Kidney epithelial cell (primary cell): ENCODE results near the gene DDIT3. TPM values are rescaled to one million over a fixed set of nuclear protein-coding genes. Genes with fewer than 3 reads are reported as not detected.

Source experiments
- DNase-seq: peaks from one replicate; pipeline ENCODE4 v3.0.0-alpha.2; 2010; ENCODE audit warnings: low read depth
- H3K27me3 ChIP-seq: 2 replicates; pipeline ENCODE4 v1.6.0; 2011; ENCODE audit warnings: low read length; ENCODE audit not compliant: control insufficient read depth, insufficient read depth
- H3K36me3 ChIP-seq: 2 replicates; pipeline ENCODE4 v1.5.1; 2011; ENCODE audit warnings: low read length; ENCODE audit not compliant: control insufficient read depth, insufficient read depth
- H3K4me3 ChIP-seq: 2 replicates; pipeline ENCODE4 v1.5.1; 2011; ENCODE audit warnings: low read depth, mild to moderate bottlenecking, control low read depth, low read length
- CTCF ChIP-seq: IDR thresholded peaks from 2 replicates; pipeline ENCODE4 v1.5.1; 2011; ENCODE audit warnings: mild to moderate bottlenecking, moderate library complexity, low read length, control low read depth, inconsistent platforms; ENCODE audit not compliant: insufficient read depth, poor library complexity, severe bottlenecking
- total RNA-seq: library from RNA; depleted of rRNA; stranded (reverse); fragments of >200 nt; gene quantifications from 2 replicates; pipeline ENCODE4 v1.2.3, GENCODE V29; 2015

The DDIT3 gene
- total RNA-seq, 1 donor from 2014 or later = 107 TPM

- peaks cover 1% of the 10 kb centered on the region for H3K36me3 ChIP-seq
- no peak overlapping the region for H3K4me3 ChIP-seq
- DNase-seq = no peak
- H3K27me3 ChIP-seq = no peaks in the 10 kb centered on the region
- no peak for TF ChIP-seq CTCF
Measured at GRCh38 chr12:57487055-57487596, 33.2 kb downstream of the DDIT3 start.

GRCh38 chr12:57485695-57486094 lies 34.6 kb downstream of the DDIT3 start:
- Histone ChIP-seq H3K4me3 (no peak overlapping the region), H3K27me3 (peaks cover 3% of the 10 kb centered on the region), H3K36me3 (peaks cover 1% of the 10 kb centered on the region)
- DNase-seq = no peak
- TF ChIP-seq CTCF = no peak

GRCh38 chr12:57483466-57483865 lies 36.8 kb downstream of the DDIT3 start:
- TF ChIP-seq CTCF = no peak
- Histone ChIP-seq H3K27me3 (peaks cover 7% of the 10 kb centered on the region), H3K4me3 (no peak overlapping the region), H3K36me3 (no peaks in the 10 kb centered on the region)
- DNase-seq = peak; percentile 54

GRCh38 chr12:57481671-57482070 lies 38.6 kb downstream of the DDIT3 start:
- DNase-seq = no peak
- Histone ChIP-seq H3K4me3 (no peak overlapping the region), H3K36me3 (no peaks in the 10 kb centered on the region), H3K27me3 (peaks cover 15% of the 10 kb centered on the region)
- no peak for TF ChIP-seq CTCF

GRCh38 chr12:57479376-57480115 lies 40.8 kb downstream of the DDIT3 start, which contains the start of gene ARHGAP9:
Gene ARHGAP9, minus strand, starts transcription at chr12:57479866. Its CDS starts 460 bp downstream, at chr12:57479406.
- H3K27me3 ChIP-seq = peaks cover 37% of the 10 kb centered on the region
- H3K36me3 ChIP-seq = no peaks in the 10 kb centered on the region
- H3K4me3 ChIP-seq = no peak within 1 kb of the TSS
- DNase-seq = no peak
- no peak for TF ChIP-seq CTCF

- no peak for TF ChIP-seq CTCF
Measured at GRCh38 chr12:57479043-57479375, 41.3 kb downstream of the DDIT3 start.

More at GRCh38 chr12:57479043-57479375, 41.3 kb downstream of the DDIT3 start:
- DNase-seq = no peak
- H3K36me3 ChIP-seq = no peaks in the 10 kb centered on the region
- H3K27me3 ChIP-seq = peaks cover 42% of the 10 kb centered on the region
- no peak overlapping the region for H3K4me3 ChIP-seq
